T-helper 2 cell treated with Interferon-gamma antibody and Interleukin-4, amounts not matched to agents 5 μg/mL and 100 μg/mL, for 36 hours (primary cell): Measurements from ENCODE around the gene TRIM2.

Experiments
- DNase-seq: peaks from one replicate; pipeline ENCODE4 v3.0.0; 2021; ENCODE audit warnings: low spot score
- H3K27ac Mint-ChIP-seq: one replicate; pipeline ENCODE4 v1.8.0; 2021; ENCODE audit warnings: mild to moderate bottlenecking, mixed read lengths
- H3K27me3 Mint-ChIP-seq: one replicate; pipeline ENCODE4 v1.8.0; 2021; ENCODE audit warnings: low read depth, mixed read lengths
- H3K36me3 Mint-ChIP-seq: one replicate; pipeline ENCODE4 v1.8.0; 2021; ENCODE audit warnings: low read depth, mixed read lengths
- H3K4me1 Mint-ChIP-seq: one replicate; pipeline ENCODE4 v1.8.0; 2021; ENCODE audit warnings: low read depth, mixed read lengths
- H3K4me3 Mint-ChIP-seq: one replicate; pipeline ENCODE4 v1.8.0; 2022; ENCODE audit warnings: mild to moderate bottlenecking, moderate library complexity, mixed read lengths
- H3K9me3 Mint-ChIP-seq: one replicate; pipeline ENCODE4 v1.8.0; 2021; ENCODE audit warnings: mixed read lengths

Gene TRIM2

GRCh38 chr4:153342751-153343552 lies 138.7 kb downstream of the TRIM2 start:
- Mint-ChIP-seq H3K9me3 (no peaks in the 10 kb centered on the region), H3K27me3 (peaks cover 13% of the 10 kb centered on the region), H3K36me3 (peaks cover 5% of the 10 kb centered on the region), H3K4me3 (peak overlapping the region; percentile 20), H3K27ac (no peak overlapping the region), H3K4me1 (peaks cover 30% of the 10 kb centered on the region)
- no peak for DNase-seq

- peak; percentile 91 for DNase-seq
- peaks cover 13% of the 10 kb centered on the region for H3K27me3 Mint-ChIP-seq
Observed at GRCh38 chr4:153344131-153345011, 140.1 kb downstream of the TRIM2 start, which contains the start of gene MND1. MND1 (plus strand) TSS chr4:153344688; CDS start chr4:153344738, 50 bp downstream.

GRCh38 chr4:153345012-153345981 lies 141.1 kb downstream of the TRIM2 start:
- Mint-ChIP-seq H3K9me3 (no peaks in the 10 kb centered on the region), H3K27me3 (peaks cover 8% of the 10 kb centered on the region), H3K4me3 (peak overlapping the region; percentile 91), H3K27ac (peak overlapping the region; percentile 90), H3K36me3 (peaks cover 15% of the 10 kb centered on the region), H3K4me1 (peaks cover 44% of the 10 kb centered on the region)
- peak; percentile 46 for DNase-seq

More at GRCh38 chr4:153344131-153345011, 140.1 kb downstream of the TRIM2 start, which contains the start of gene MND1:
- Mint-ChIP-seq H3K4me1 (peaks cover 39% of the 10 kb centered on the region), H3K27ac (peak within 1 kb of the TSS; percentile 90), H3K36me3 (peaks cover 12% of the 10 kb centered on the region), H3K9me3 (no peaks in the 10 kb centered on the region), H3K4me3 (peak within 1 kb of the TSS; percentile 91)

GRCh38 chr4:153346031-153346430 lies 141.8 kb downstream of the TRIM2 start:
- H3K4me1 Mint-ChIP-seq, result peaks cover 47% of the 10 kb centered on the region
- H3K9me3 Mint-ChIP-seq, result no peaks in the 10 kb centered on the region
- peak overlapping the region; percentile 91 for H3K4me3 Mint-ChIP-seq
- no peak for DNase-seq
- H3K27me3 Mint-ChIP-seq, result peaks cover 7% of the 10 kb centered on the region
- H3K36me3 Mint-ChIP-seq, result peaks cover 17% of the 10 kb centered on the region
- H3K27ac Mint-ChIP-seq, result peak overlapping the region; percentile 90

- Mint-ChIP-seq H3K4me3 (peak overlapping the region; percentile 60), H3K27ac (peak overlapping the region; percentile 28), H3K36me3 (peaks cover 17% of the 10 kb centered on the region), H3K4me1 (peaks cover 44% of the 10 kb centered on the region), H3K9me3 (no peaks in the 10 kb centered on the region), H3K27me3 (peaks cover 3% of the 10 kb centered on the region)
- DNase-seq, result no peak
Observed at GRCh38 chr4:153346563-153346962, 142.3 kb downstream of the TRIM2 start.

GRCh38 chr4:153347117-153347516 lies 142.9 kb downstream of the TRIM2 start:
- Mint-ChIP-seq H3K4me3 (peak overlapping the region; percentile 6), H3K27me3 (peaks cover 2% of the 10 kb centered on the region), H3K4me1 (peaks cover 44% of the 10 kb centered on the region), H3K36me3 (peaks cover 18% of the 10 kb centered on the region), H3K27ac (peak overlapping the region; percentile 4), H3K9me3 (no peaks in the 10 kb centered on the region)
- DNase-seq, result no peak

- Mint-ChIP-seq H3K4me3 (peak overlapping the region; percentile 6), H3K36me3 (peaks cover 24% of the 10 kb centered on the region), H3K9me3 (no peaks in the 10 kb centered on the region), H3K27me3 (no peaks in the 10 kb centered on the region), H3K4me1 (peaks cover 45% of the 10 kb centered on the region), H3K27ac (no peak overlapping the region)
- DNase-seq, result no peak
Observed at GRCh38 chr4:153348006-153348405, 143.8 kb downstream of the TRIM2 start.

GRCh38 chr4:153349206-153349805 lies 145.1 kb downstream of the TRIM2 start:
- H3K27me3 Mint-ChIP-seq, result no peaks in the 10 kb centered on the region

GRCh38 chr4:153362184-153362583 lies 157.9 kb downstream of the TRIM2 start:
- DNase-seq, result no peak
- H3K4me3 Mint-ChIP-seq, result no peak overlapping the region
- H3K27me3 Mint-ChIP-seq, result no peaks in the 10 kb centered on the region
- H3K4me1 Mint-ChIP-seq, result peaks cover 16% of the 10 kb centered on the region
- H3K36me3 Mint-ChIP-seq, result peaks cover 71% of the 10 kb centered on the region
- H3K9me3 Mint-ChIP-seq, result no peaks in the 10 kb centered on the region
- H3K27ac Mint-ChIP-seq, result no peak overlapping the region

More at GRCh38 chr4:153349206-153349805, 145.1 kb downstream of the TRIM2 start:
- no peaks in the 10 kb centered on the region for H3K9me3 Mint-ChIP-seq
- no peak for DNase-seq
- peaks cover 27% of the 10 kb centered on the region for H3K36me3 Mint-ChIP-seq
- peaks cover 43% of the 10 kb centered on the region for H3K4me1 Mint-ChIP-seq
- no peak overlapping the region for H3K27ac Mint-ChIP-seq
- H3K4me3 Mint-ChIP-seq, result no peak overlapping the region

- Mint-ChIP-seq H3K4me1 (peaks cover 10% of the 10 kb centered on the region), H3K36me3 (peaks cover 67% of the 10 kb centered on the region), H3K4me3 (no peak overlapping the region)
Observed at GRCh38 chr4:153364061-153364460, 159.8 kb downstream of the TRIM2 start.

GRCh38 chr4:153365003-153365402 lies 160.8 kb downstream of the TRIM2 start:
- peaks cover 64% of the 10 kb centered on the region for H3K36me3 Mint-ChIP-seq
- H3K27ac Mint-ChIP-seq, result no peak overlapping the region
- no peaks in the 10 kb centered on the region for H3K27me3 Mint-ChIP-seq
- DNase-seq, result no peak
- H3K4me3 Mint-ChIP-seq, result no peak overlapping the region
- H3K9me3 Mint-ChIP-seq, result no peaks in the 10 kb centered on the region
- peaks cover 10% of the 10 kb centered on the region for H3K4me1 Mint-ChIP-seq

More at GRCh38 chr4:153364061-153364460, 159.8 kb downstream of the TRIM2 start:
- no peak overlapping the region for H3K27ac Mint-ChIP-seq
- H3K27me3 Mint-ChIP-seq, result no peaks in the 10 kb centered on the region
- no peak for DNase-seq
- H3K9me3 Mint-ChIP-seq, result no peaks in the 10 kb centered on the region

- H3K27ac Mint-ChIP-seq, result no peak overlapping the region
- no peaks in the 10 kb centered on the region for H3K9me3 Mint-ChIP-seq
- H3K4me1 Mint-ChIP-seq, result peaks cover 8% of the 10 kb centered on the region
- no peak for DNase-seq
- H3K27me3 Mint-ChIP-seq, result no peaks in the 10 kb centered on the region
- no peak overlapping the region for H3K4me3 Mint-ChIP-seq
- peaks cover 72% of the 10 kb centered on the region for H3K36me3 Mint-ChIP-seq
Observed at GRCh38 chr4:153366486-153366885, 162.2 kb downstream of the TRIM2 start.

- H3K36me3 Mint-ChIP-seq, result peaks cover 75% of the 10 kb centered on the region
- peaks cover 8% of the 10 kb centered on the region for H3K4me1 Mint-ChIP-seq
- DNase-seq, result no peak
- peaks cover 4% of the 10 kb centered on the region for H3K9me3 Mint-ChIP-seq
- no peak overlapping the region for H3K4me3 Mint-ChIP-seq
- H3K27ac Mint-ChIP-seq, result no peak overlapping the region
- H3K27me3 Mint-ChIP-seq, result no peaks in the 10 kb centered on the region
Observed at GRCh38 chr4:153367092-153367491, 162.8 kb downstream of the TRIM2 start.
